Dedifferentiated amniotic fluid mesenchymal stem cell (primary cell): ENCODE data around the gene COX8C.
"Not testable (repeated sequence)": the region's sequence is repeated elsewhere in the genome, so short reads cannot be mapped to it uniquely, and the experiment has no call there.

Experiments
- DNase-seq: peaks from one replicate; pipeline ENCODE4 v3.0.0-alpha.2; 2016; ENCODE audit errors: extremely low spot score

COX8C gene

GRCh38 chr14:93320489-93320888, 26.5 kb upstream of the COX8C start:
- DNase-seq = no peak

GRCh38 chr14:93322929-93323599, 23.9 kb upstream of the COX8C start:
- no peak for DNase-seq

GRCh38 chr14:93323600-93324174, 23.3 kb upstream of the COX8C start:
- no peak for DNase-seq

GRCh38 chr14:93326196-93326595, 20.8 kb upstream of the COX8C start:
- no peak for DNase-seq

- DNase-seq = no peak
Observed at GRCh38 chr14:93328546-93328945, 18.4 kb upstream of the COX8C start.

GRCh38 chr14:93329965-93330608, 16.9 kb upstream of the COX8C start:
- DNase-seq = no peak

GRCh38 chr14:93330609-93331000, 16.4 kb upstream of the COX8C start:
- DNase-seq = no peak

GRCh38 chr14:93331002-93331727, 15.8 kb upstream of the COX8C start:
- no peak for DNase-seq

GRCh38 chr14:93331728-93332396, 15.1 kb upstream of the COX8C start:
- DNase-seq = no peak

GRCh38 chr14:93332397-93332852, 14.6 kb upstream of the COX8C start:
- DNase-seq = no peak

- peak; percentile 95 for DNase-seq
Observed at GRCh38 chr14:93332853-93333630, 13.9 kb upstream of the COX8C start, which contains the start of gene BTBD7. Gene BTBD7 (minus strand): TSS chr14:93333036. CDS start chr14:93296051, 36,985 bp downstream.

GRCh38 chr14:93333631-93334103, 13.3 kb upstream of the COX8C start:
- DNase-seq = no peak

GRCh38 chr14:93337143-93337753, 9.7 kb upstream of the COX8C start:
- no peak for DNase-seq

- DNase-seq = no peak
Observed at GRCh38 chr14:93337884-93338283, 9.1 kb upstream of the COX8C start.

- DNase-seq = no peak
Observed at GRCh38 chr14:93343266-93343665, 3.7 kb upstream of the COX8C start.

GRCh38 chr14:93343797-93344196, 3.2 kb upstream of the COX8C start:
- DNase-seq = no peak

- no peak for DNase-seq
Observed at GRCh38 chr14:93347850-93348249, 868 bp downstream of the COX8C start.

- no peak for DNase-seq
Observed at GRCh38 chr14:93348292-93348691, 1.3 kb downstream of the COX8C start.

GRCh38 chr14:93354873-93355272, 7.9 kb downstream of the COX8C start:
- not testable (repeated sequence) for DNase-seq

GRCh38 chr14:93368996-93369712, 22.2 kb downstream of the COX8C start:
- no peak for DNase-seq
